ENCODE data around the gene CDH13.

Gene CDH13

GRCh38 chr16:83393196-83393981 lies 766.6 kb downstream of the CDH13 start:
- no peak for DNase-seq

GRCh38 chr16:83397601-83398291 lies 771.0 kb downstream of the CDH13 start:
- DNase-seq = no peak

- no peak for DNase-seq
Measured at GRCh38 chr16:83400234-83400633, 773.5 kb downstream of the CDH13 start.

GRCh38 chr16:83402160-83402814 lies 775.5 kb downstream of the CDH13 start:
- DNase-seq = no peak

GRCh38 chr16:83402967-83403366 lies 776.2 kb downstream of the CDH13 start:
- no peak for DNase-seq

- DNase-seq = no peak
Measured at GRCh38 chr16:83403761-83404160, 777.0 kb downstream of the CDH13 start.

GRCh38 chr16:83404261-83404660 lies 777.5 kb downstream of the CDH13 start:
- no peak for DNase-seq

- no peak for DNase-seq
Measured at GRCh38 chr16:83407928-83408327, 781.2 kb downstream of the CDH13 start.

GRCh38 chr16:83409347-83409746 lies 782.6 kb downstream of the CDH13 start:
- DNase-seq = no peak

- no peak for DNase-seq
Measured at GRCh38 chr16:83418565-83418964, 791.8 kb downstream of the CDH13 start.

GRCh38 chr16:83420206-83420760 lies 793.5 kb downstream of the CDH13 start:
- no peak for DNase-seq

- DNase-seq = no peak
Measured at GRCh38 chr16:83433201-83433600, 806.4 kb downstream of the CDH13 start.

GRCh38 chr16:83437036-83437435 lies 810.3 kb downstream of the CDH13 start:
- no peak for DNase-seq

GRCh38 chr16:83438326-83438725 lies 811.6 kb downstream of the CDH13 start:
- no peak for DNase-seq

GRCh38 chr16:83439412-83439811 lies 812.6 kb downstream of the CDH13 start:
- no peak for DNase-seq

- DNase-seq = no peak
Measured at GRCh38 chr16:83441517-83441916, 814.7 kb downstream of the CDH13 start.

GRCh38 chr16:83443972-83444371 lies 817.2 kb downstream of the CDH13 start:
- DNase-seq = no peak

- no peak for DNase-seq
Measured at GRCh38 chr16:83447560-83447959, 820.8 kb downstream of the CDH13 start.

GRCh38 chr16:83449861-83450260 lies 823.1 kb downstream of the CDH13 start:
- DNase-seq = no peak

GRCh38 chr16:83453977-83454376 lies 827.2 kb downstream of the CDH13 start:
- DNase-seq = no peak

GRCh38 chr16:83455716-83456115 lies 828.9 kb downstream of the CDH13 start:
- no peak for DNase-seq

- no peak for DNase-seq
Measured at GRCh38 chr16:83456934-83457333, 830.2 kb downstream of the CDH13 start.

- no peak for DNase-seq
Measured at GRCh38 chr16:83458612-83459011, 831.8 kb downstream of the CDH13 start.

GRCh38 chr16:83464991-83465390 lies 838.2 kb downstream of the CDH13 start:
- DNase-seq = no peak

Data from central memory CD4-positive, alpha-beta T cell (primary cell).